NOMO-1 treated with DMSO at 0.1 percent for 48 hours (cell line): ENCODE measurements around the gene PLB1.
A peak's percentile ranks its signal among the peaks of the same experiment; 100 is the strongest.

Source experiments
- DNase-seq: peaks from one replicate; lab custom pipeline; 2025; ENCODE audit not compliant: unreplicated experiment; lab: John Stamatoyannopoulos, UW

PLB1 gene

GRCh38 chr2:28587526-28588291 lies 91.8 kb downstream of the PLB1 start:
- DNase-seq = no peak

- peak; percentile 13 for DNase-seq
These were observed 92.4 kb downstream of the PLB1 start for GRCh38 chr2:28588292-28588670.

- no peak for DNase-seq
These were observed 94.0 kb downstream of the PLB1 start for GRCh38 chr2:28589746-28590463.

GRCh38 chr2:28590496-28591301 lies 94.8 kb downstream of the PLB1 start:
- DNase-seq = no peak

GRCh38 chr2:28591711-28592335 lies 96.0 kb downstream of the PLB1 start:
- no peak for DNase-seq

GRCh38 chr2:28592481-28592880 lies 96.6 kb downstream of the PLB1 start:
- no peak for DNase-seq

- DNase-seq = no peak
These were observed 97.4 kb downstream of the PLB1 start for GRCh38 chr2:28593160-28593755.

- no peak for DNase-seq
These were observed 98.1 kb downstream of the PLB1 start for GRCh38 chr2:28594000-28594331.

- peak; percentile 79 for DNase-seq
These were observed 98.7 kb downstream of the PLB1 start for GRCh38 chr2:28594332-28595108.

GRCh38 chr2:28595323-28595722 lies 99.5 kb downstream of the PLB1 start:
- DNase-seq = no peak

- no peak for DNase-seq
These were observed 102.6 kb downstream of the PLB1 start for GRCh38 chr2:28598484-28598883.

- DNase-seq = peak; percentile 93
These were observed 104.3 kb downstream of the PLB1 start for GRCh38 chr2:28600181-28600580.

- DNase-seq = peak; percentile 68
These were observed 105.8 kb downstream of the PLB1 start for GRCh38 chr2:28601616-28602015.

- peak; percentile 8 for DNase-seq
These were observed 106.3 kb downstream of the PLB1 start for GRCh38 chr2:28602136-28602660.

GRCh38 chr2:28602751-28603639 lies 107.1 kb downstream of the PLB1 start:
- peak; percentile 69 for DNase-seq

- DNase-seq = no peak
These were observed 108.0 kb downstream of the PLB1 start for GRCh38 chr2:28603821-28604220.

GRCh38 chr2:28604284-28604843 lies 108.5 kb downstream of the PLB1 start:
- DNase-seq = no peak

GRCh38 chr2:28606986-28607441 lies 111.2 kb downstream of the PLB1 start:
- DNase-seq = no peak
